ENCODE measurements around the gene LIMS4. TPM values are rescaled to one million over a fixed set of nuclear protein-coding genes. Genes with fewer than 3 reads are reported as not detected.
"Not testable (repeated sequence)": the region's sequence is repeated elsewhere in the genome, so short reads cannot be mapped to it uniquely, and the experiment has no call there.

LIMS4 gene, protein sequence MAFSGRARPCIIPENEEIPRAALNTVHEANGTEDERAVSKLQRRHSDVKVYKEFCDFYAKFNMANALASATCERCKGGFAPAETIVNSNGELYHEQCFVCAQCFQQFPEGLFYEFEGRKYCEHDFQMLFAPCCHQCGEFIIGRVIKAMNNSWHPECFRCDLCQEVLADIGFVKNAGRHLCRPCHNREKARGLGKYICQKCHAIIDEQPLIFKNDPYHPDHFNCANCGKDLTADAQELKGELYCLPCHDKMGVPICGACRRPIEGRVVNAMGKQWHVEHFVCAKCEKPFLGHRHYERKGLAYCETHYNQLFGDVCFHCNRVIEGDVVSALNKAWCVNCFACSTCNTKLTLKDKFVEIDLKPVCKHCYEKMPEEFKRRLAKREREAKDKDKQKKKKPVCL
- 1 to 10 TPM in 1 of 2 experiments, under 1 TPM in 1; 0.88 to 1.1 TPM for total RNA-seq

DNA sequence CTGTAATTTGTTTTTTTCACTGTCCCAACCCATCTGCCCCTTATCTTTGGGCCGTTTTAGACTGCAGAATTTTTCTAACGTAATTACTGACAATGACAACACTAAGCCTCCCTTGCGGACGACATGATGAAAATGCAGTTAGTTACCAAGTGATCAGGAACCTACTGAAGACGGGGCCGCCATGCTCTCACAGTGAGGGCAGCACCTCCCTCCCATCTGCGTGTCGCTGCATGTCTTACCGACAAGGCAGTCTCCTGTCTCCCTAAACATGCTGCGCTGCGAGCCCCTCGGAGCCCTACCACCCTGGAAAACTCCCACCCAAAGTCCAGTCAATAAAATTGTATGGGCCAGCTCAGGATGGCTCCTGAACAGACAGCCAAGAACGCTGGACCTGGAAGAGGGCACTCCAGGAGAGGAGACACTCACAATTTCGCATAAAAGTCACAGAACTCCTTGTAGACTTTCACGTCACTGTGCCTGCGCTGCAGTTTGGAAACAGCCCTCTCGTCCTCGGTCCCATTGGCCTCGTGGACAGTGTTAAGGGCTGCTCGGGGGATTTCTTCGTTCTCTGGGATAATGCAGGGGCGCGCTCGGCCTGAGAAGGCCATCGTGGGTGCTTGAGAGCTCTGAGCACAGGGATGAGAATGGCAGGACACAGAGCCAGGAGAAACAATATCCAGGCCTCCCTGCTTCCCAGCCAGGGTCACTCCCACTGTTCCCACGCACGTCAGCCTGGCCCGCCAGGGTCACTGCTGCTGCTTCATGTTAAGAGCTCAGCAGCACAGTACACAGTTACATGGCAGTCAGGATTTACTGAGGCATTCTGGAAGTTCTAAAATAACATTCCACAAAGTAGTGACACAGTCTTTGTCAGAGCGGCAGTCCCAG is at the start of gene LIMS4:
Gene LIMS4 (minus strand): TSS at position 646 of the 888 bp plus-strand sequence. CDS start 38 bp downstream, at position 608.
- DNase-seq; H3K27ac Mint-ChIP-seq; ATAC-seq (ENCODE audit: low read depth); POLR2A ChIA-PET; H3K27me3 Mint-ChIP-seq; H3K9me3 Mint-ChIP-seq; H3K4me3 Mint-ChIP-seq; H3K4me1 Mint-ChIP-seq; H3K36me3 Mint-ChIP-seq: not testable (repeated sequence)

DNA sequence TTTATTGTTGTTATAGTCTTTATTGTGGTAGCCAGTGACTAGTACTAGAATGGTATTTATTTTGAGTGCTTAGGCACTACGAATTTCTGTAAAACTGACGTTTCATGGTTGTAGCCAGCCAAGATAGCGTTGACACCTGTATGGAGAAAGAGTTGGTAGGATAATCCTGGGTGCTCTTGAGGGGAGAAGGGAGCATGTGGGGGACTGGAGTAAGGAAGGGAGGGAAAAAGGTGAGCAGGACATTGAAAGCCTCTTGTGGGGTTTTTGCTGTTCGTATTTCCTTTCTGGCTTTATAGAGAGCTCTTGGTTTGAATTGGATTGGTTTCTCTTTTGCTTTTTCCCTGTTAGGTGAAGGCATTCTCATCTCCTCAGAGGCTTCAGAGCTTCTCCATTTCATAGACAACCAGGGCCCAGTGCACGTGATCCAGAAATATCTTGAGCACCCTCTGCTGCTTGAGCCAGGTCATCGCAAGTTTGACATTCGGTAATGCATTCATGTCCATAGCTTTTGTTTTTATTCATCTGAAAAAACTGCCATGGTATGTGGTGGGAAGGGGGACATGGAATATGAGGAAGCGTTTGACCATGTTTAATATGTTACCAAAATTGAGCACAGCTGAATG is 27.2 kb upstream of the LIMS4 start:
- H3K36me3 Mint-ChIP-seq, H3K27me3 Mint-ChIP-seq, H3K9me3 Mint-ChIP-seq, POLR2A ChIA-PET, H3K4me3 Mint-ChIP-seq, DNase-seq, H3K27ac Mint-ChIP-seq, H3K4me1 Mint-ChIP-seq: not testable (repeated sequence)
- peak; percentile 72 for ATAC-seq (ENCODE audit: low read depth)

DNA sequence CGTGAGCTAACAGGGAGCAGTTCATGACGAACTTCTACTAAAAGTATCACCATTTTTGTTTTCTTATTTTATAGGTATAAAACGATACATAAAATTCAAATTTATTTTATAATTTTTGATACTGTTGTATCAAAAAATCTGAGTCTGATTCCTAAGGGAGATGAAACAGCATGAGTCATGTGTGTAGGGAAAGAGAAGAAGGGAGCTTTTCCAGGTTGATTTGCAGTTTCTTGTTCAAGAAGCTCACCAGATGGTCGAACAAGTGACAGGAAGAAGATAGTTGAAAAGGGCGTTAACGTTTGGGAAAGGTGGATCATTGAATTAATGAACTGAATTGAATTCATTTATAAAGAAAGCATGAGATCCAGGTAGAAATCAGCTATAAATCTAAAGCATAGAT is 23.4 kb upstream of the LIMS4 start:
- H3K4me3 Mint-ChIP-seq; H3K9me3 Mint-ChIP-seq; H3K4me1 Mint-ChIP-seq; DNase-seq; H3K36me3 Mint-ChIP-seq; ATAC-seq (ENCODE audit: low read depth); POLR2A ChIA-PET; H3K27ac Mint-ChIP-seq; H3K27me3 Mint-ChIP-seq: not testable (repeated sequence)

DNA sequence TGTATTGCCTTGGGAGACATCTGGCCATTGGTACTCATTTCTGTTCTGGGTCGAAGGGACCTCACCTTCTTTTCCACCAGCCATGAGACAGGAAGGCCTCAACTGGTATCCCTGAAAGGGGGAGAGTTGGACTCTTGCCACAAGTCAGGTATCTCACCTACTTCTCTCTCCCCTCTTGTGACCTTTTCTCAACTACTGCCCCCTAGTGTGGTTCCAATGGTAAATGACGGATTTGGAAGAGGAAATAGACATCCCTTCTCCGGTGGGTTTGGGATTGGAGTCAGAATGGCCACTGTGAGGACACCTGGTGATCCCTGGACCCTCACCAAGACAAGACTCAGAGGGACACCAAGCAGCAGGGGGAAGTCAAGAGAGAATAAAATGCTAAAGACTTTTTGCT is 21.9 kb upstream of the LIMS4 start:
- not testable (repeated sequence) for DNase-seq; ATAC-seq (ENCODE audit: low read depth); H3K27ac Mint-ChIP-seq

DNA sequence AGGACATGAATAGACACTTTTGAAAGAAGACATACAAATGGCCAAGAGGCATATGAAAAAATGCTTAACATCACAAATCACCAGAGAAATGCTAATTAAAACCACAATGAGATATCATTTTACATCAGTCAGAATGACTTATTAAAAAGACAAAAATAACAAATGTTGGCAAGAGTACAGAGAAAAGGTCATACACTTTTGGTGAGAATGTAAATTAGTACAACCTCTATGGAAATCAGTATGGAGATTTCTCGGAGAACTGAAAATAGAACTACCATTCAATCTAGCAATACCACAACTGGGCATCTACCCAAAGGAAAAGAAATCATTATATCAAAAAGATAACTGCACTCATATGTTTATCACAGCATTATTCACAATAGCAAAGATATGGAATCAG is 16.4 kb upstream of the LIMS4 start:
- H3K27ac Mint-ChIP-seq; H3K4me3 Mint-ChIP-seq; H3K36me3 Mint-ChIP-seq; H3K27me3 Mint-ChIP-seq; H3K4me1 Mint-ChIP-seq; ATAC-seq (ENCODE audit: low read depth); POLR2A ChIA-PET; DNase-seq; H3K9me3 Mint-ChIP-seq: not testable (repeated sequence)

More for the DNA sequence above, 21.9 kb upstream of the LIMS4 start:
- H3K4me3 Mint-ChIP-seq, H3K9me3 Mint-ChIP-seq, H3K27me3 Mint-ChIP-seq, H3K4me1 Mint-ChIP-seq, H3K36me3 Mint-ChIP-seq, POLR2A ChIA-PET: not testable (repeated sequence)

DNA sequence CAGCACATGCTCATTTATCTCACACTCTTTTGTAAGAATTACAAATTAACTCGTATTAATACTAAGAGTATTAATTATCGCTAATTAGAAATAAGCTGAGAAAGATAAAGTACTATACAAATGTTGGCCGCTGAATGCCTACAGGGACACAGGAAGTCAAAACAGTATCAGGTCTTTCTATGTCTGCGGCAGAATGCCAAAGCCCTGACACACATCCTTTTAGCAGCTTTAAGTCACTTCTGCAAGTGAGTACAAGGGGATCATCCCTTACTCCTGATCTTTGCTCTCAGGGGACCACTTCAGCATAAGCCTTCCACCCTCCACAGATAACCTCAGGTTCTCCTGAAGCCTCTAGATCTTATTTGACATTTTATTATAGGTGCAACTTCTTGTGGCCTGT is 10.1 kb upstream of the LIMS4 start:
- H3K27ac Mint-ChIP-seq, result not testable (repeated sequence)

DNA sequence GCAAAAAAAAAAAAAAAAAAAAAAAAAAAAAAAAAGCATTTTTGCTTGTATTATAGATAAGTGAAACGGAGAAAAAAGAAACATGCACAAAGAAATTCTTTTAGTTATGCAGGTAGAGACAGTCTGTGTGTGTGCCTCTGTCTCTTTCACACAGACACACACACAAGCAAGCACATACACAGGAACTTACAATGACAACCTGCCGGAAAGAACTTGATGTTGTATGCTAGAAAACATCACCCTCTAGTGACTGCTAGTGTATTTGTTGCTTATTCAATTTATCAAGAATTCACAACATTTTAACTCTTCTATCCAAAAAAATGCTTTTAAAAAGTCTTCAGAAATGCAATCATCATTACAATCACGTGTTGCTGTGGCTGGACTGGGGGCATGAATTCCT is 8.6 kb upstream of the LIMS4 start:
- H3K27ac Mint-ChIP-seq, H3K36me3 Mint-ChIP-seq, H3K4me1 Mint-ChIP-seq, DNase-seq, H3K9me3 Mint-ChIP-seq, H3K4me3 Mint-ChIP-seq, H3K27me3 Mint-ChIP-seq, POLR2A ChIA-PET: not testable (repeated sequence)
- peak; percentile 70 for ATAC-seq (ENCODE audit: low read depth)

More for the DNA sequence above, 10.1 kb upstream of the LIMS4 start:
- H3K36me3 Mint-ChIP-seq; H3K27me3 Mint-ChIP-seq; DNase-seq; ATAC-seq (ENCODE audit: low read depth); POLR2A ChIA-PET; H3K9me3 Mint-ChIP-seq; H3K4me3 Mint-ChIP-seq; H3K4me1 Mint-ChIP-seq: not testable (repeated sequence)

DNA sequence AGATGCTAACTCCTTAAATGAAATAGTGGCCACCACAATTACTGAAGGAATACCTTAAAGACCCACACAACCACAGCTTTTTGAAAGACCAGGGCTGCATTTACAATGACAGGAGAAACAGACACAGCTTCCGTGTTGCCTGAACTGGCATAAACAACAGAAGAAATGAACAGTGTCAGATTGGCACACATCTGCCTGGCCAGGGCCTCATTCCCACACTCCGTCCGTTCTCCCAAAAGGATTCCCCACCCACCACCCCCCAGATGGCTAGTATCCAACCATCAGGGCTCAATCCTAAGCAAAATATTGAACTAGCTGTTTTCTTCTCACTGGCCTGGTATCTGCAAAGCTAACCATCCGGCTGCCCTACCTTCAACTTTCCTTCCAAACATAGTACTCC is 7.5 kb upstream of the LIMS4 start:
- H3K9me3 Mint-ChIP-seq; H3K27me3 Mint-ChIP-seq; H3K27ac Mint-ChIP-seq; DNase-seq; POLR2A ChIA-PET; H3K4me1 Mint-ChIP-seq; H3K4me3 Mint-ChIP-seq; H3K36me3 Mint-ChIP-seq; ATAC-seq (ENCODE audit: low read depth): not testable (repeated sequence)

DNA sequence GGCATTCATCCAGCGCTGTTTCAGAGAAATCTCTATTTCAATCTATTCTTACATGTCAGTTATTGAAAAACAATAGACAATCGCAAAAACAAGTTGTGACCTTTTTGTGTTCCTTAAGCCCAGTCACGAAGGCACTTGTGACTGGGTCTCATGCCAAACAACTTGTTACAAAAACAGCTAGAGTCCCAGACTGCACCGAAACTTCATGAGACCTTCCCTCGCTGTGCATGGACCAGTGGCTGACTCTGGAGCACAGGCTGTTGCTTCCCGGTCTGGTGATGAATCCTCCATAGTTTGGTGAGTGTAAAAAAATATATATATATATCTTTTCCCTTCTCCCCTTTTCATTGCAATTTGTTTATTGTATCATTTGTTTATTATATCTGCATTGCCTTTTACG is 4.8 kb upstream of the LIMS4 start:
- H3K4me1 Mint-ChIP-seq; H3K27me3 Mint-ChIP-seq; H3K27ac Mint-ChIP-seq; H3K4me3 Mint-ChIP-seq; H3K9me3 Mint-ChIP-seq; POLR2A ChIA-PET; ATAC-seq (ENCODE audit: low read depth); H3K36me3 Mint-ChIP-seq; DNase-seq: not testable (repeated sequence)

DNA sequence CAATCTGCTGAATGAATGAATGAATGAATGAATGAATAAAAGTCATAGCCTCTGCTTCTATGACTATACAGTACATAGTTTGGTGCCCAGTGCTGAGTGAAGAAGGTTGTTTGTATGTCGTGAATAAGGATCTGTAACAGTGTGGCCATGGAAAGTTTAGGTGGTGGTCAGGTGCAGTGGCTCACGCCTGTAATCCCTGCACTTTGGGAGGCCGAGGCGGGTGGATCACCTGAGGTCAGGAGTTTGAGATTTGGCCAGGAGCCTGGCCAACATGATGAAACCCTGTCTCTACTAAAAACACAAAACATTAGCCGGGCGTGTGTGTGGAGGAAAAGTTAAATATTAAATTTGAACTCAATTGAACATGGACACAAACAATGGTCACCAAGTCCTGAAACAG is 4.3 kb upstream of the LIMS4 start:
- H3K27ac Mint-ChIP-seq; H3K4me1 Mint-ChIP-seq; H3K27me3 Mint-ChIP-seq; ATAC-seq (ENCODE audit: low read depth); H3K4me3 Mint-ChIP-seq; DNase-seq; H3K9me3 Mint-ChIP-seq; H3K36me3 Mint-ChIP-seq; POLR2A ChIA-PET: not testable (repeated sequence)

DNA sequence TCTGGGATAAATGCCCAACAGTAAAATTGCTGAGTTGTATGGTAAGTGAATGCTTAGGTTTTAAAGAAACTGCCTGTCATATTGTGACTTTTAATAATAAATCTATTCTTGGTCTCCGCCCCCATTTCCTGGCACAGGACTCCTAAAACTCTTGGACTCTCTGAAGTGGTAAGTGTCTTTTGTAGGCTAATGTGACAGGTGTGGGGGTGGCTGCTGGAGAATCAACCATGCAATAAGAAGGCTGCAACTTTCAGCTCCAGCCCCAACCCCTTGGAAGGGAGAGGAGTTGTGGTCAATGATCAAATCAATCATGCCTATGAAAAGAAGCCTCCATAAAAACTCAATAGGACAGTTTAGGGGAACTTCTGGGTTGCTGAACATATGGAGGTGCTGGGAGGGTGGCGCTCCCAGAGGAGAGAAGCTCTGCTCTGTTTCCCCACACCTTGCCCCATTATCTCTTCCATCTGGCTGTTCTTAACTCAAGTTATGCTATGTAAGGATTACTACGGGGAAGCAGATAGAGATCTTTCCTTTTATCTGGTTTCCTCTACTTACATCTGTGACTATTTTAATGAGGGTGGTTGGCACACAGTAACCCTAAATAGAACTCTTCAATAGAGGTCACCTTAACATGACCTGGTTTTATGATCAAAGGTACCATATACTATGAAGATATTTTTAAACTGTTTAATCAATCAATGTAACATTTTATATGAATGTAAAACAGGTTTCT is 3.2 kb upstream of the LIMS4 start:
- H3K36me3 Mint-ChIP-seq; H3K4me1 Mint-ChIP-seq; H3K4me3 Mint-ChIP-seq; POLR2A ChIA-PET; H3K27me3 Mint-ChIP-seq; DNase-seq; ATAC-seq (ENCODE audit: low read depth); H3K27ac Mint-ChIP-seq; H3K9me3 Mint-ChIP-seq: not testable (repeated sequence)

DNA sequence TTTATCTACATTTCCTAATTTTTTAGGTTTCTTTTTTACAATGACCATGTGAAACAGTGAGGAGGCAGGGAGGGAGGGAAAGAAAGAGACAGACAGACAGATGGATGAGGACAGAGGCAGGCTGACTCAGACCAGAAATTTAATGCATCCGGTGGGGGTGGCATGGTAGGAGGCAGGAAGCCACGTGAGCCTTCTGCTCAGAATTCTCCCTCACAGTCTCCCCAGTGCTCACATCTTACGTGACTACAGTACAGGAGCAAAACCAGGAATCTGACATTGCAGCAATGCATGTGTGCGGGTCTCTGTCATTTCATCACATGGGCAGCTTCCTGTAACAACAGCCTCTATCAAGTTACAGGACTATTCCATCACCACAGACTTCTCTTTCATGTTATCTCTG is 2.3 kb upstream of the LIMS4 start:
- H3K4me3 Mint-ChIP-seq, H3K27me3 Mint-ChIP-seq, H3K36me3 Mint-ChIP-seq, POLR2A ChIA-PET, H3K4me1 Mint-ChIP-seq, H3K27ac Mint-ChIP-seq, DNase-seq, H3K9me3 Mint-ChIP-seq: not testable (repeated sequence)
- ATAC-seq (ENCODE audit: low read depth), result peak; percentile 99

DNA sequence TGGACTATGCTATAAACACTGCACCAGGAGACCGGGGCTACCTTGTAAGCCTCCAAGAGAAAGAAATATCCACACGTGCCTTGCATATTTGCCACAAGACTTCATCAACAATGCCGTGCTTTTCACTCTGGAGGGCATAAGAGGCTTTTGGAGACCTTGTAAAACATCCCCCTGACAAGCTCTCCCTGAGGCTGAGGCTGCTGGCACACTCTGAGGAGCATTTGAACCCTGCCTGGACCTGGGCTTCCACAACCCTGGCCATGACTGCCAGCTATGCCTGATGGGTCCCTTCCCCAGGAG is 393 bp upstream of the LIMS4 start:
- ATAC-seq (ENCODE audit: low read depth); POLR2A ChIA-PET; H3K9me3 Mint-ChIP-seq; DNase-seq; H3K36me3 Mint-ChIP-seq; H3K4me1 Mint-ChIP-seq; H3K27ac Mint-ChIP-seq; H3K27me3 Mint-ChIP-seq; H3K4me3 Mint-ChIP-seq: not testable (repeated sequence)
